ENCODE measurements around the gene STK32A. TPM values are rescaled to one million over a fixed set of nuclear protein-coding genes. Genes with fewer than 3 reads are reported as not detected.
"Not testable (repeated sequence)": the region's sequence is repeated elsewhere in the genome, so short reads cannot be mapped to it uniquely, and the experiment has no call there.

Gene STK32A
- total RNA-seq, 2 experiments from 2014 or later: not detected

DNA sequence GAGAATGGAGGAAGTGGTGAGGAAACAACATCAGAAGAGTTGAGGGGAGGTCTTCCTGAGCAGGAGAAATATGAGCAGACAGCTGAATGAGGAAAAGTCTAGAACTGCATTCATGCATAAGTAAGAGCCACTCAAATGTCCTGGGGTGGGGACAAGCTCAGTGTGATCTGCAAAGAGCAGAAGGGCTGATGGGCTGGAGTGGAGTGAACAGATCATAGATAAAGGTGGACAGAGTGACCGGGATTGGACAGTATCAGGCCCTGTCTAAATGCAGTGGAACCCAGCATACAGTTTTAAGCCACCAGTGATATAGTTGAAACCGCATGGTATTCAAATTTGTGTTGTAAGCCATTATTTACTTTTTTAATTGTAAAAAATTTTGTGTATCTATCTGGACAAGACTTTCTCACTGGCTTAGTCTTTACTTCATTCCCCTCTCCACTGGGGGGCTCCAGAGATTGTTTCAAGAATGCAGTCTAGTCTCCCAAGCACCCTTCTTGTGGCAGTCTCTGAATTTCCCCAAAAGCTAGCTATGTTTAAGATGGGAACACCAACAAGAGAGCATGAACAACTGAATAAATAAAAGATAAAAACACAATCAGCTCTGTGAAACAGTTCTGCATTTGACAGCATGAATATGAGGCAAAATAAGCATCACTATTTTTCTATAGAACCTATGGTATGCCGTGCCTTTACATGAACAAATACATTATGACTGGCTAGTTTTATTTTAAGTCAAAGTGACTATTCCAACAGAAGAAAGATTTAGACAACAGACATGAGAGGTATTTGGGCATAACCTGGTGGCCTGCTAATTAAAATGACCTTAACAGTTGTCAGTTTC, 10.7 kb upstream of the STK32A start:
- H3K27me3 Mint-ChIP-seq: no peaks in the 10 kb centered on the region
- DNase-seq: no peak
- H3K9me3 Mint-ChIP-seq: no peaks in the 10 kb centered on the region
- POLR2A ChIA-PET: no interaction called here
- CTCF ChIA-PET: no interaction called here
- no peak overlapping the region for H3K27ac Mint-ChIP-seq
- peaks cover 1% of the 10 kb centered on the region for H3K4me1 Mint-ChIP-seq
- no peaks in the 10 kb centered on the region for H3K36me3 Mint-ChIP-seq (ENCODE audit: low read depth)
- H3K4me3 Mint-ChIP-seq: no peak overlapping the region

GRCh38 chr5:147225938-147226337, 8.9 kb upstream of the STK32A start:
- Mint-ChIP-seq H3K9me3 (no peaks in the 10 kb centered on the region), H3K27me3 (no peaks in the 10 kb centered on the region), H3K36me3 (ENCODE audit: low read depth) (no peaks in the 10 kb centered on the region), H3K4me3 (no peak overlapping the region), H3K4me1 (peaks cover 1% of the 10 kb centered on the region), H3K27ac (no peak overlapping the region)
- POLR2A ChIA-PET: no interaction called here
- CTCF ChIA-PET: no interaction called here
- DNase-seq: no peak

DNA sequence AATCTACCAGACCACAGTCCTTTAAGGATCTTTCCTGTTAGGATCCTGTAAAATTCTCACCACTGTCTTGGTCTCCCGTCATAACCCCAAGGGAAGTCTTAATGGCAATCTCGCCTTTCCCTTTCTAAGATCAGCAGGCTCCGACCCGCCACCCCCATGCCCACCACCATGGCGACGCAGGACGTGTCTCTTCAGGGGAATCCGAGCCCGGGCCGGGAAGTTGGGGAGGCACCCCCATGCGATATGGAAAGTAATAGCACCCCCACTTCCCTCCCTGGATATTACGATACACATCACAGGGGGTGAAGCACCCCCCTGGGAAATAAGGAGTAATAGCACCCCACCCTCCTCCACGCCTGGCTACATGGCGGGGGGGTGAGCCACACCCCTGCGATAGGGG, 8.3 kb upstream of the STK32A start:
- H3K4me1 Mint-ChIP-seq: peaks cover 1% of the 10 kb centered on the region
- H3K36me3 Mint-ChIP-seq (ENCODE audit: low read depth): no peaks in the 10 kb centered on the region
- H3K4me3 Mint-ChIP-seq: no peak overlapping the region
- no peaks in the 10 kb centered on the region for H3K27me3 Mint-ChIP-seq
- CTCF ChIA-PET: no interaction called here
- DNase-seq: no peak
- POLR2A ChIA-PET: no interaction called here
- H3K9me3 Mint-ChIP-seq: no peaks in the 10 kb centered on the region
- H3K27ac Mint-ChIP-seq: no peak overlapping the region

GRCh38 chr5:147234239-147234824, 494 bp upstream of the STK32A start:
- H3K27me3 Mint-ChIP-seq: peaks cover 22% of the 10 kb centered on the region
- no peaks in the 10 kb centered on the region for H3K9me3 Mint-ChIP-seq
- ChIA-PET POLR2A (no interaction called here), CTCF (no interaction called here)
- H3K4me3 Mint-ChIP-seq: no peak overlapping the region
- H3K36me3 Mint-ChIP-seq (ENCODE audit: low read depth): no peaks in the 10 kb centered on the region
- no peak overlapping the region for H3K27ac Mint-ChIP-seq
- H3K4me1 Mint-ChIP-seq: peaks cover 2% of the 10 kb centered on the region
- no peak for DNase-seq

- ChIA-PET CTCF (no interaction called here), POLR2A (no interaction called here)
- H3K36me3 Mint-ChIP-seq (ENCODE audit: low read depth): no peaks in the 10 kb centered on the region
- no peaks in the 10 kb centered on the region for H3K4me1 Mint-ChIP-seq
- no peak for DNase-seq
- peaks cover 6% of the 10 kb centered on the region for H3K27me3 Mint-ChIP-seq
- no peak overlapping the region for H3K27ac Mint-ChIP-seq
- no peak overlapping the region for H3K4me3 Mint-ChIP-seq
- no peaks in the 10 kb centered on the region for H3K9me3 Mint-ChIP-seq
Observed at GRCh38 chr5:147240266-147240985, 5.6 kb downstream of the STK32A start.

- H3K27me3 Mint-ChIP-seq; CTCF ChIA-PET; DNase-seq; H3K9me3 Mint-ChIP-seq; H3K4me1 Mint-ChIP-seq; H3K27ac Mint-ChIP-seq; H3K36me3 Mint-ChIP-seq (ENCODE audit: low read depth); H3K4me3 Mint-ChIP-seq; POLR2A ChIA-PET: not testable (repeated sequence)
Observed at GRCh38 chr5:147243238-147243637, 8.4 kb downstream of the STK32A start.

DNA sequence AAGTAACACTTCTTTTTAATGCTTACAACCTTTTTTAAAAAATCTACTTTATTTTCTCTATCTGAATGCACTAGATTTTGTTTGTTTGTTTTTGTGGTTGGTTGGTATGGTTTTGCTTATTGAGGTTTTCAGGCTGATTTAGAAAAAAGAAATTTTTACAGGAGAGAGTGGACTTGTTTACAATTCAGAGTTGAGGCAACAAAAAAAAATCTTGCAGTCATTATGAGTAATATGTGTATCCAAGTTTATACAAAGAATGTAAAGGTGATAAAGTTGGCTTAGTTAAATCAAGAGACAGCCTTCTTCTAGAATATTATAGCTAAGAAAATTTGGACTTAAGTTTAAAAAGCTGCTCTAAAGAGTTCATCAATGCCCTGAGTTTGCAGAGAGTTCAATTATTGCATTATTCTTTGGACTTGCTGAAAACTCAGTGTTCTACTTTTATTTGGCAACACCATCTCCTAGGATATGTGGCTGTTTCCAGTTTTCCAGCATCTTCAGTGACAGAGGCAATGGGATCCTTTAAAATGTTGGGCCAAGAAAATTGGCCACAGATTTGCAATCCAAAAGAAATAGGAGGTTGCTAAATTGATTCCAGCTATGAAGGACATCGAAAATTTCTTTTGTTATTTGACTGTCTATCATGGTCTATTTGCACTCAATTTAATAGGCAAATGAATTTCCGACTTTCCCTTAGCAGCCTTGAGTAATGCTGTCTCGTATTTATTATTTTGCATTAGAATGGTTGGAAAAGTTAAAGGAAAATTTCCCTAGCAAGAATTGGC, 10.7 kb downstream of the STK32A start:
- H3K4me1 Mint-ChIP-seq: no peaks in the 10 kb centered on the region
- ChIA-PET POLR2A (no interaction called here), CTCF (no interaction called here)
- no peak overlapping the region for H3K4me3 Mint-ChIP-seq
- no peak overlapping the region for H3K27ac Mint-ChIP-seq
- no peak for DNase-seq
- no peaks in the 10 kb centered on the region for H3K36me3 Mint-ChIP-seq (ENCODE audit: low read depth)
- no peaks in the 10 kb centered on the region for H3K27me3 Mint-ChIP-seq
- no peaks in the 10 kb centered on the region for H3K9me3 Mint-ChIP-seq

DNA sequence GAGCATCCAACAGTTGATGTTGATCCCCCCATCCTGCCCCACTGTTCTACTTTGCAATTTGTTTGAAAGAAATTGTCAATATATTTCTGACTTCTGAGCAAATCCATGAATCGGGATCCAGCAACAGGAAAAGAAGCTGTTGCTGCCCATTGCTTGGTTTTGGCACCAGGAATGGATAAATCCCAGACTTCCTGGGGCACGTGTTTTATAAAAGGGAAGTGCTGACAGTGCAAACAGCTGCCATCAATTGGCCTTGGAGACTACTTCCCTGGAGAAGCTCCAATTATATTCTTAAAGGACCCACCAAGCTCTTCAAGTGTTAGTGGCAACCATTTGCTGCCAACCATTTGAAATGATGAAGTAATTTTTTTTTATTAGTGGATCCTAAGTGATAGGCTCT, 13.7 kb downstream of the STK32A start:
- Mint-ChIP-seq H3K4me3 (no peak overlapping the region), H3K4me1 (no peaks in the 10 kb centered on the region), H3K9me3 (no peaks in the 10 kb centered on the region), H3K27ac (no peak overlapping the region), H3K36me3 (ENCODE audit: low read depth) (no peaks in the 10 kb centered on the region), H3K27me3 (no peaks in the 10 kb centered on the region)
- DNase-seq: no peak
- POLR2A ChIA-PET: no interaction called here
- CTCF ChIA-PET: no interaction called here

GRCh38 chr5:147259837-147260236, 25.0 kb downstream of the STK32A start:
- H3K27ac Mint-ChIP-seq: no peak overlapping the region
- no peaks in the 10 kb centered on the region for H3K9me3 Mint-ChIP-seq
- H3K36me3 Mint-ChIP-seq (ENCODE audit: low read depth): no peaks in the 10 kb centered on the region
- no peak overlapping the region for H3K4me3 Mint-ChIP-seq
- ChIA-PET POLR2A (no interaction called here), CTCF (no interaction called here)
- no peak for DNase-seq
- no peaks in the 10 kb centered on the region for H3K4me1 Mint-ChIP-seq
- no peaks in the 10 kb centered on the region for H3K27me3 Mint-ChIP-seq

DNA sequence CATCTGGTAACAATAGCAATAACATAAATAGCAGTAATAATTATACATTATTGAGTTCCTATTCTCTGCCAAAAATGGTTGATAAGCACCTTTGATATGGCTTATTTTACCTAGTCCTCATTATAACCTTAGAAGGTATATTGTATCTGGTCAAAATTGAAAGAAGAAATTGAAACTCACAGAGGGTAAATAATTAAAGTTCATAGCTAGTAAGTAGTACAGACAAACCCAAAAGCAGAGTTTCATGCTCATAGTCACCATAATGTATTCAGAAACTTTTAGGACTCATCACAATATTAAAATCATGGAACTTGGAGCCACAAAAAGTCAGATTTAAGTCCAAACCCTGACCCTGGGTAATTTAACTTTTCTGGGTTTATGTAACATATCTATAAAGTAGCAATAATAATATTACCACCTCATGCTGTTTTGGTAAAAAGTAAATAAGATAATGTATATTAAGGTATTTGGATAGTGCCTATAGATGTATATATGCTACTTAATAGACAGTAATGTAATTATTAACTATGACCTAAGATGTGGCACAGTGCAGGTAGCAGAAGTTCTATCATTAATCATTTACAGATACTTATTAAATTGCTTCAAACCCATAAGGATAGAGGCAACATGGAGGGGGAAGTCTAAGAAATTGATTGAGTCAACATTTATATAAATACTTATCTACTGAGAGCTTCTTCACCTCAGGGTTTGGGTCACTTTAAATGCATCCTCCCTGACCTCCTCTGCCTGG, 32.4 kb downstream of the STK32A start:
- H3K4me3 Mint-ChIP-seq: no peak overlapping the region
- no peaks in the 10 kb centered on the region for H3K9me3 Mint-ChIP-seq
- ChIA-PET POLR2A (no interaction called here), CTCF (no interaction called here)
- H3K4me1 Mint-ChIP-seq: no peaks in the 10 kb centered on the region
- no peak overlapping the region for H3K27ac Mint-ChIP-seq
- no peaks in the 10 kb centered on the region for H3K36me3 Mint-ChIP-seq (ENCODE audit: low read depth)
- no peaks in the 10 kb centered on the region for H3K27me3 Mint-ChIP-seq
- DNase-seq: no peak

- Mint-ChIP-seq H3K27ac (no peak overlapping the region), H3K4me3 (no peak overlapping the region), H3K9me3 (no peaks in the 10 kb centered on the region), H3K27me3 (no peaks in the 10 kb centered on the region), H3K36me3 (ENCODE audit: low read depth) (no peaks in the 10 kb centered on the region), H3K4me1 (no peaks in the 10 kb centered on the region)
- DNase-seq: no peak
- CTCF ChIA-PET: no interaction called here
- POLR2A ChIA-PET: no interaction called here
Observed at GRCh38 chr5:147276497-147276896, 41.7 kb downstream of the STK32A start.

GRCh38 chr5:147286296-147286695, 51.5 kb downstream of the STK32A start:
- Mint-ChIP-seq H3K4me3 (no peak overlapping the region), H3K27ac (no peak overlapping the region), H3K9me3 (peaks cover 7% of the 10 kb centered on the region), H3K36me3 (ENCODE audit: low read depth) (no peaks in the 10 kb centered on the region), H3K4me1 (no peaks in the 10 kb centered on the region), H3K27me3 (no peaks in the 10 kb centered on the region)
- ChIA-PET CTCF (no interaction called here), POLR2A (no interaction called here)
- no peak for DNase-seq

GRCh38 chr5:147287110-147287509, 52.3 kb downstream of the STK32A start:
- CTCF ChIA-PET: no interaction called here
- Mint-ChIP-seq H3K9me3 (peaks cover 7% of the 10 kb centered on the region), H3K4me1 (no peaks in the 10 kb centered on the region), H3K27me3 (no peaks in the 10 kb centered on the region), H3K4me3 (no peak overlapping the region), H3K27ac (no peak overlapping the region), H3K36me3 (ENCODE audit: low read depth) (no peaks in the 10 kb centered on the region)
- DNase-seq: no peak
- POLR2A ChIA-PET: no interaction called here
